T-helper 2 cell (primary cell): Measurements from ENCODE around the gene NANP.
"Not testable (repeated sequence)": the region's sequence is repeated elsewhere in the genome, so short reads cannot be mapped to it uniquely, and the experiment has no call there.

Experiments used
- DNase-seq, 5 experiments: peaks; one replicate each; pipeline versions ENCODE4 v3.0.0 to v3.0.0-alpha.2; 2012 to 2022

Gene NANP

DNA sequence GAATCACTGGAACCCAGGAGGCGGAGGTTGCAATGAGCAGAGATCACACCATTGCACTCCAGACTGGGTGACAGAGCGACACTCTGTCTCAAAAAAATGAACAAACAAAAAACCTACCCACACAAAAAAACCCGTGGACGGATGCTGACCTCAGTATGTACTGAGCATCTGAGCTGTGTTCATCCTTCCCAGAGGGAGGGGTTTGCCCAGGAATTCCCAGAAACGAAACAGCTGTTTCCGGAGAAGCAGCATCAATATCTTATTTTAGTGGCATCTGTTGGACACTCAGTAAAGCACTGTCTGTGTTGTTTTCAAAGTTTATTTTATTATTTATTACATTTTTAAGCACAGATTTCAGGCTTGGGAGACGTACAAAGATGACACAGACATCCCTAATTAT lies 18.7 kb downstream of the NANP start:
- DNase-seq: no peak

DNA sequence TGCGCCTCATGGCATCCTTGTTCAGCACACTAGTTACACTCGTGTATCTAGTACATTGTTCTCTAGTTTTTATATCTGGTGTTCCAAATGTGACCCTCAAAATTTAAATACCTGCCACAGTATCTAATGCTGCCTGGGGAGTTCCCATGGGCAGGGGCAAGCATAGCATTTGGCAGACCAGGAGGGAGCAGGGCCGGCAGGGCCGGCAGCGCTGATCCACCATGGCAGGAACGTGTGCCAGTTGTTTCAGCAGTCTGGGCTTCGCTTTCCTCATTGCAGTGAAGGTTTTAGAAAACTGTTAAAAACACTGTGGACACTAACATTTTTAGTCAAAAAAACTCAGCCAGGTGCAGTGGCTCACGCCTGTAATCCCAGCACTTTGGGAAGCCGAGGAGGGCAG lies 19.2 kb downstream of the NANP start:
- no peak for DNase-seq

DNA sequence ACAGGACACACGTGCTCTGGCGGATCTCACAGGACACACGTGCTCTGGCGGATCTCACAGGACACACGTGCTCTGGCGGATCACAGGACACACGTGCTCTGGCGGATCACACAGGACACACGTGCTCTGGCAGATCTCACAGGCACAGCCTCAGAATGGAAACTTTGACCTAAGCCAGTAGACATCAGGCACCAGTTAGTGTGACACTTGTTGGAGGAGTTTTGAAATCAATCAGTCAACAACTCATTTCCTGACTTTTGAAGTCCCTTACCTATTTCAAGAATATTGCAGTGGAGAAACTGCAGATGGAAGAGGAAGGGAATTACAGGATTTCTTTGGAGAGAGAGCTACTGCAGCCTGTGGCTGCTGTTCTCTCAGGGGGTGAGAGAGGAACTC lies 20.9 kb downstream of the NANP start:
- DNase-seq: peak in 1 of 5 experiments; percentile 46

DNA sequence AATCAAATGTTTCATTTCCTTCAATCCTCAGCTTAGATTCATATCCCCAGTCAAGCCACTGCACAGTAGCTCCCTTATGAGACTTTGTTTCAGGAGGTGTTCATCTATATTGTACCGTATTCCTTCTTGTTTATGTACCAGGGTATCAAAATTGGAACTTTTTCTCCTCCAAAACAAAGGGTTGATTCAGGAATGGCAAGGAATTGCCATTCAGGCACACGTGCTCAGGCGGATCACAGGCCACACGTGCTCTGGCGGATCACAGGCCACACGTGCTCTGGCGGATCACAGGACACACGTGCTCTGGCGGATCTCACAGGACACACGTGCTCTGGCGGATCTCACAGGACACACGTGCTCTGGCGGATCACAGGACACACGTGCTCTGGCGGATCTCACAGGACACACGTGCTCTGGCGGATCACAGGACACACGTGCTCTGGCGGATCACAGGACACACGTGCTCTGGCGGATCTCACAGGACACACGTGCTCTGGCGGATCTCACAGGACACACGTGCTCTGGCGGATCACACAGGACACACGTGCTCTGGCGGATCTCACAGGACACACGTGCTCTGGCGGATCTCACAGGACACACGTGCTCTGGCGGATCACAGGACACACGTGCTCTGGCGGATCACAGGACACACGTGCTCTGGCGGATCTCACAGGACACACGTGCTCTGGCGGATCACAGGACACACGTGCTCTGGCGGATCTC lies 21.5 kb downstream of the NANP start:
- DNase-seq: not testable (repeated sequence)

DNA sequence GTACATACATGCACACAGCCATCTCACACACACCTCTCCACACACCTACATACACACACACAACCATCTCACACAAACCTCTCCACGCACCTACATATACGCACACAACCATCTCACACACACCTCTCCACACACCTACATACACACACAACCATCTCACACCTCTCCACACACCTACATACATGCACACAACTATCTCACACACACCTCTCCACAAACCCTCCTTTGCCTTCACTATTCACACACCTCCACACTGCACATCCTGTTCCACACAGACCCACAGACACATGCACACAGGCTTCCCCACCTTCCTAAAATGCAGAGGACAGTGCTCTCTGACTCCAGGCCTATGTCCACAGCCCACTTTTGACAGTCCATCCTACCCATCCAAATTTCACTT lies 22.2 kb downstream of the NANP start:
- DNase-seq: no peak

DNA sequence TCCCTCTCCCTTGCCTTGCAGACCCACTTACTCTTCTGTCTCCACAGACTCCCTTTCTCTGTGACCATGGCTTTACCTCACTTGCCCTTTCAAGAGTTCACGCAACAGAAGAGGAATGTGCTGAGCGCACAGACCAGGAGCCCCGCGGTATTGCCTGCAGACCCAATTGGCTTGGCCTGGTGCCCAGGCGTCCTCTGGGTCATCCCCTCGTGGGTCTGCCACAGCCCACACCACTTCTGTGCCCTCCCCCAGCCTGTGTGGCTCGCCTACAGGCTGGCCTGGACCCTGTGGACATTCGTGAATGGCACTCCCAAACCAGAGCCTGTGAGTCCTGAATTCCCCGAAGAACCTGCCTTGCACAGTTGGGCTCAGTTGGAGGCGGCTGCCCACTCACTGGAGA lies 23.2 kb downstream of the NANP start:
- no peak for DNase-seq

DNA sequence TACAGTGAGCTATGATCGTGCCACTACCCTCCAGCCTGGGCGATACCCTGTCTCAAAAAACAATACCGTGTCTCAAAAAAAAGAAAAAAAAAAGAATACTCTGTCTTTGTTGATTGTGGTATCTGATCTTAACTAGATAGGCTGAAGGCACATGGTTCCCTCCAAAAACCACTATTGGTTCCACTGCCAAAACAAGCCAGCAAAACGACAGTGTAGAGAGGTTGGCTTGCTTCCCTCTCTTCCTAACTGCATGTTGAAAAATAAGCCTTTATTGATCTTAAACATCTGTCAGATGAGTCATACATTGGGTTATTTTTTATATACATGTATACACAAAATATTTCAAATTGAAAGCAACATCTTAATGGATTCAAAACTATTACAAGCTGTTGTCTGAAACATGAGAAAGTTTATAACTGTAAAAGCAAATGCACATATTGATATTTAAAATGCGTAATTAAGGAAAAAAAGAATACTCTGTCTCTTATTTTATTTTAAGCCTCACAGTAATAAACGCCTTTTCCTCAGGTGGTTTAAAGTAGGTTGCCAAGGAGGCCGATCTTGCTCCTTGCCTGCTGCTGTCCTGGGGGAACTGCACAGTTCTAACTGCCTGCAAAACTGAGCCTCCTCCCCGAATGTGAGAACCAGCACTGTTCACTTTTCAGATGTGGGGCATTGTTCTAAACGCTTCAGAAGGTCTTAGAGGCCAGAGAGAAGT lies 31.5 kb downstream of the NANP start:
- DNase-seq: peak in 1 of 5 experiments; percentile 21

DNA sequence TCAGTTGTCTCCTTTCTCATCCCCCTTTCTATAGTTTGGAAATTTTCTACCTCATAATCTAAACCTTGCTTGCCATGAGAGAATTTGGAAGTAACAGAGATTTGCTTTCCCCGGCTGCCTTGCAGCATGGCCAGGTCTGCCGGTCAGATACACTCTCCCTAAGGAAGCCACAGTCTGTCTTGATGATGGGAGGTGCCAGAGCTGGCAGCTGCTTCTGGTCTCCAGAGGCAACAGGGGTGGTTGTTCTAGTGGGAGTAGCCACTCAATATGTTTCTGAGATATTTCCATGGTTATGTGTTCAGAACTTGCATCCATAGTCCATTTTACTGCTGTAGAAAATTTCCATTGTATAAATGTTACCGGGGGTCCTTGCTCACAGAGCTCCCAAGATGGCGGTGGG lies 33.0 kb downstream of the NANP start:
- not testable (repeated sequence) for DNase-seq

DNA sequence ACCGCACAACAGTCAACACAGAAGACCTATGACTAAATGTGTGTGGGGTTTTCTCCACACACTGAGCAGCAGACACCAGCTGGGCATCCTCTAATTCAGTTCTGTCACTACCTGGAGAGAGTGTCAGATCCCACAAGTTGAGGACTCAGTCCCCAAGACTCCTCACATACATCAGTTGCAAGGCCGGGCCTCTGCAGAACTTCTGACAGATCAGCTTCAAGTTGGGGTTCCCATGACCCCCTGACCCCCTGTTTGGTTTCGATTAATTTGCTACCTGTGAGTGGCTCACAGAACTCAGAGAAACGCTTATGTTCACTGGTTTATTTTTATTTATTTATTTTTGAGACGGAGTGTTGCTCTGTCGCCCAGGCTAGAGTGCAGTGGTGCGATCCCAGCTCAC lies 35.3 kb downstream of the NANP start:
- DNase-seq: no peak

DNA sequence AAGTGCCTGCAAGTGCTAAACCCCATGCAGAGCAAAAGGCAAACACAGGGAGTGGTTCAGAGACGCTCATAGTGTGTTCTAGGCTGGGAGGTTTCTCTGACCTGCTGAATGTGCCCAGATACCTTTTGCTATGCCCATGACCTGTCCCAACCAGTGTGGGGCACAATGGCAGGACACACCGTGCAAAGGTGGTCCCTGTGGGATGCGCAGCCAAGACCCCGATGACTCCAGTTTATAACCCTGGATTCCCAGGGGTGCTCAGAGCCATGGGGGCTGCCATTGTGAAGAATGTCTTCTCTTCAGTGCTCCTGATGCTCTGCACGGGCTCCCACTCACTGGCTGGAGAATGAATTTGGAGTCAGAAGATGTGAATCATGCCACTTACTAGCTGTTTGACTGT lies 36.3 kb downstream of the NANP start:
- DNase-seq: no peak

DNA sequence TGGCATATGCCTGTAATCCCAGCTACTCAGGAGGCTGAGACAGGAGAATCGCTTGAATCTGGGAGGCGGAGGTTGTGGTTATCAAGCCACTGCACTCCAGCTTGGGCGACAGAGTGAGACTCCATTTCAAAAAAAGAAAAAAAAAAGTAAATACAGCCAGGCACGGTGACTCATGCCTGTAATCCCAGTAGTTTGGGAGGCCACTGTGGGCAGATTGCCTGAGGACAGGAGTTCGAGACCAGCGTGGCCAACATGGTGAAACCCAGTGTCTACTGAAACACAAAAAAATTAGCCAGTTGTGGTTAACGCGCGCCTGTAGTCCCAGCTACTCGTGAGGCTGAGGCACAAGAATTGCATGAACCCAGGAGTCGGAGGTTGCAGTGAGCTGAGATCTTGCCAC lies 36.9 kb downstream of the NANP start:
- DNase-seq: no peak

DNA sequence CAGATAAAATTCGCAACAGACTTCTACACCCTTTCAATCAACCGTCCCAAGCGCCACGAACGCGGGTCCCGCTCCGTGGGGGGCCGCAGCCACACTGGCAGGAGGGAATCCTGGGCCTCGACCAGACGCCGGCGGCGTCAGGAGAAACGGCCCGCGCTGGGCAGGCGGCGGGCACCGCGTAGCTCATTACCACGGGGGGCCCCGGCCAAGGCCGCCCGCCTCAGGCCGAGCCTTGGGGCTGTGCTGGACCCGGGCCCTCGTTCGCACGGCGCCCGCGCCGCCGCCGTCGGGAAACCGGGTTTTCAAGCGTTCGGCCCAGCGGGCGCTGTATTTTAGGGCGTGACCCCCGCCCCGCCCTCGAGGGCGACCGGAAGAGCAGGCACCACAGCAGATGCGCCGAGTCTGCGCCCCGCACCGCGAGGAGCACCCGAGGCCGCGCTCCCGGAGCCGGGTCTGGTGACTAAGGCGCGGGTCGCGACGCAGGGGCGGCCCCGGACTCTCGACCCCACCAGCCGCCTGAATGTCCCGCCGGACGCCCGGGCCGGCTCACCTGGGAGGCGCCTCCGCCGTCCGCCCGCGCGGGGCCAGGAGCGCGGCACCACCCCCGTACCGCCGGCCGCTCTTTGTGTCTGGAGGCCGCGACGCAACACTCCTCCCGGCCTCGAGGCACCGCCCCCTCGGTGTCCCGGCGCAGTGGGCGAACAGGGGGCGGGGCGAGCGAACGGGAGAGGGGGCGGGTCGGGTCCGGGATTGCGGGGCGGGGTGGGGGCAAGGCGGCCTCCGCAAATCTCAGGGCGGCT lies 38.7 kb downstream of the NANP start, which contains the start of gene NINL:
Gene NINL (minus strand): TSS at position 627 of the 800 bp plus-strand sequence. CDS start 58,944 bp downstream, outside the sequence.
- DNase-seq: peak in 4 of 5 experiments; percentile 6 to 73 (median 34)

DNA sequence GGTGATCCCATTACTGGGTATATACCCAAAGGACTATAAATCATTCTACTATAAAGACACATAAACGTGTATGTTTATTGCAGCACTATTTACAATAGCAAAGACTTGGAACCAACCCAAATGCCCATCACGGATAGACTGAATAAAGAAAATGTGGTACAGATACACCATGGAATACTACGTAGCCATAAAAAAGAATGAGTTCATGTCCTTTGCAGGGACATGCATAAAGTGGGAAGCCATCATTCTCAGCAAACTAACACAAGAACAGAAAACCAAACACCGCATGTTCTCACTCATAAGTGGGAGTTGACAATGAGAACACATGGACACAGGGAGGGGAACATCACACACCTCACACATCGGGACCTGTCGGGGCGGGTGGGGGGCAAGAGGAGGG lies 40.2 kb downstream of the NANP start:
- DNase-seq: not testable (repeated sequence)

DNA sequence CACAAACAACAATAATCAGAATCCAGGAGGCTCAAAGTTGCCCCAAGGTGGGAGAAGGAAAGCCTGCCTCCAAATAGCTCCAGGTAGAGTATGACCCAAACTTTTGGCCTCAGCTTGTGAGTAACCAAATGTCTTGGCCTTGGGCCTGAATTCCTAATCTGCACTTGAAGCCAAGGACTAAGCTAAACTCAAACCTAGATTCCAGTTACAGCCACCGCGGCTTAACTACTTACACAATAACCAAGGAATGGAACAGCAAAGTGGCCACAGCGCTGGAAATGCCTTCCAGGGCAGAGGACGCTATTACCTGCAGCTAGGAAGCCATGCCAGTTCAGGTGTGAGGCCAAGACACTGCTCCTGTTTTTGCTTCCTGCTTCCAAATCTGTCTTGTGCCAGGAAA lies 43.1 kb downstream of the NANP start:
- DNase-seq: no peak

DNA sequence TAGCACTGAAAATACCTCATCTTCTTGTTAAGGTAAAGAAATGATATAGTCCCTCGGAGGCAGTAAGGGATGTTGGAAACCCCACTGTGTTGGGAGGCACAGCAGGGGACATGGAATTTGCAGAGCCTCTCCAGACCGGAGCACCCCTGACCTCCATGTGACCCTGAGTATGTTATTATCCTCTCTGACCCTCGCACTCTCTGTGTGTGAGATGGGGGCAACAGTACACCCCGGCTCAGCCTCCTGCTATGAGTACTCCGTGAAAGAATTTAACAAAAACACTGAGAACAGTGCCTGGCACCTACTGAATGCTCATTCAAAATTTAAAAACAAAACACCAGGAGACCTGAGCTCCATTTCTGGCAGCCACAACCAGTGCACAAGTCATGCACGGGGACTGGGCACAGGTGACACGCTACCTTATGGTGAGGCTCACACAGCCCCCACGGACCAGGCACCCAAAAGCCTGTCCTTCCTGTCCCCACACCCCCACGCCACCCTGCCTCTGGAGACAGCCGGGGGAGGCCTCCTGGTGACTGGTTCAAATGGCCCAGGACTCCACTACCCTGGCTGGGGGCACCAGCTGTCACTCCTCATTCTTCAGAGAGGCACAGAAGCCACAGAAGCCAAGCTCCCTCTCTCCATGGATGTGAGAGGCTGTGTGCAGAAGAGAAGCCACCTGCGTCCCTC lies 44.6 kb downstream of the NANP start:
- DNase-seq: no peak

DNA sequence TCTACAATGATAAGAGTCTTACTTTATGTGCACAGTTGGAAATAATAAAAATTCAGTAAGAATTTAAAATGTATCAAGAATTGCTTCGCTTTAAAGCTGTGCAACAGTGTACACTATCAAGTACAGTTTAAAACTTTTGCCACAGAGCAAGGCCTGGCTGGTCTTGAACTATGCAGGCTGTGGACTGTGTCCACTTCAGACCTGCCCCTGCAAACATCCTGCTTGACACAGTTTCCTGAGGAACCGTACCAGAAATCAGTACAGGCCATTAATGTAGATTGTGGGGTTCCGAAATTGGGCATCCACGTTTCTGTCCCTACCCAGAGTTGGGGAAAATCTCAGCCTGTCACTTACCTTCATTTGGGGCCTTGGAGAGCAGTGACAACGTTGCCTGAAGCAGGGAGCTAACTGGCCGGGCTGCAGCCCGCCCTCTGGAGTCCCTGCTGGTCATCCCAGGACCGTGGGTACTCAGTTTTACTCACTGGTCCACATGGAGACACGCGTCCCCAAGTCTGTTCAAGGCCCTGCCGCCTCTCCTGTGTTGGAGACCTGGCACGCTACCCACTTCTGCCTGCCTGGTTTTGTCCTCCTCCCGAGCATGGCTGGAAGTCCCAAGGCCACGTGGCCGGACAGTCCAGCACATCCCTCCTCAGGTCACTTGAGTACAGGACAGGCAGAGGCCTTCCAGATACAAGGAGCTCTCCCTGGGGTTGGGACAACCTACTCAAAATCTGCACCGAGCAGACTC lies 46.9 kb downstream of the NANP start:
- DNase-seq: no peak

DNA sequence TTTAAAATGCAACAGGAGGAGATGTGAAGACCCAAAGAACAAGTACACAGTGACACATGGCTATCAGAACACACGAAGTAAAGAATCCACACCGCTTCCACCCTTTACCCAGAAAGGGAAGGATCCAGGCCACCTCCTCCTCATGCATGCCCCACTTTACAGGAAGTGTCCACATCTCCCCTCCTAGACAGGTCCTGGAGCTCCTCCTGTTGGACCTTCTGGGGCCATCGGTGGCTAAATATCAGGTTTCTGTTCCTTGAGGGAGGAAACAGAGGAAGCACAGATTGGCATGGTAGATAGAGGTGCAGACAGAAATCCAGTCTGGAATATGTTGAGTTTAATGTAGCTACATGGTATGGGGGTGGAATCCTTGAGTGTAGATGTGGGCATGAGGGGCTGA lies 49.4 kb downstream of the NANP start:
- no peak for DNase-seq

DNA sequence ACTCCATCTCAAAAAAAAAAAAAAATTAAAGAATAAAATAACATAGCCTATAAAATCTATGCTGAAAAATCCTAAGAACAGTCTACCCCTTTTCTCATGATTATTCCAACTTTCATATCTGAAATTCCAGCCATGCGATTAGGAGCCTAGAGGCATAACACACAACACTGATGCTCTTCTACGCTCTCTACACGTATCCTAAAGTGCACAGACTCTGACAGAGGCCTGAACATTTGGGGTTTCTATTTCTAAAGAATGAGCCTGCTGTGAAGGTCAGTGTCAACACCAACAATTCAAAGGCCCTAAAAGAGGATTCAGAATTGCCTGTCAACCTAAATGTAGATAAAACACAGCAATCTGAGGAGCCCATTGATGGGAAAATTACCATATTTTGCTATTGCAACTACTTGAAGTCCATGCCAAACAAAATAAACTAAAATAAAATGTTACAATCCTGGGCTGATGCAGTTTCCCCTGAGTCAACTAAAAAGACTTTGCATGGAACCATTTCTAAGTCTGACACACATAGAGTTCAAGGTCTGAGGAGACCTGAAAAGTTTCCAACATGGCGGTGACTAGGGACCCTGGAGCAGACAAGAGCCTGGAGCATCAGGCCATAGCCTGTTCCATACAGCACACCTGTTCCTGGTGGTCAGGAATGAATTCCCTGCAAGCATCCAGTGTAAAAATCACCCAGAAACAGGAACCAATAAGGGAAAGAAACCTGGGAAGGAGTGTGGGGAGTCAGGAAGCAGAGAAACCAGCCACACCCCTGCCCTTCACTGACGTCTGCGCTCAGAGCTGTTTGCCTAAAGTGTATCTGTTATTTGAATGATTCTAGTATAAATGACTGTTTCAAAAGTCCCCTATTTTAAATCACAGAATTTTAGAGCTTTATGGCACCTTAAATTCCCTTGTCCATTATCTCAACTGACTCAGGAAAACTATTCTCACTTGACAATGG lies 50.2 kb downstream of the NANP start:
- no peak for DNase-seq

DNA sequence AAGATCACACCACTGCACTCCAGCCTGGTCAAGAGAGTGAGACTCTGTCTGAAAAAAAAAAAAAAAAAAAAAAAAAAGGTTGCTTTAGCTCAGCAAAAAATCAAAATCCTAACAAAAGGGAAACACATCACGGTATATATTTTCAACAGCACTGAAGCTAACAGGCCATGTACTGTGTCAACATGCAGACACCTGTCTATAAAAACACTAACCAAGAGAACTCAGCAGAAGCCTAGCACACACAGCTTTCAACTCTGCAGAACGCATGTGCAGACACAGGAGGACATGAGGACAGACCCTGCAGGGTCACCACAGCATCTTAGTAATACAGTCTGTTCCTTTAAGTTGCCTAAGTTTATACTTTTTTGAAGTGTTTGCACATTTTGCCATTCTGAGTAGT lies 52.0 kb downstream of the NANP start:
- DNase-seq: no peak

DNA sequence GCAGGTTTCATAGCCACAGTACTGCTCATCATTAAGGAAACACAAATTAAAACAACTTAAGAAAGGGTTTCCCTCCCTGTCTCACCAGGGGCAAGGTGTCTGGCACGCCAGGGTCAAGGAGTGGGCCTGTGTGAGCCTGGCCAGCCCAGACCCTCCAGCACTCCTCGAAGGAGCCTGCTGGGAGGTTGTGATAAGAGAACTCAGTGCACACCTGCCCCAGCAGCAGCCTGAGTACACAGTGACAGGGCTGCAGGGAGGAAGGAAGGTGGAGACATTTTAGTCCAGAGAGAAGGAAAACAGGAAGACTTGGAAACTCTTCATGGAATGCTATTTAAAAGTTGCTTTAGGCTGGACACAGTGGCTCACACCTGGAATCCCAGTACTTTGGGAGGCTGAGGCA lies 52.6 kb downstream of the NANP start:
- no peak for DNase-seq

DNA sequence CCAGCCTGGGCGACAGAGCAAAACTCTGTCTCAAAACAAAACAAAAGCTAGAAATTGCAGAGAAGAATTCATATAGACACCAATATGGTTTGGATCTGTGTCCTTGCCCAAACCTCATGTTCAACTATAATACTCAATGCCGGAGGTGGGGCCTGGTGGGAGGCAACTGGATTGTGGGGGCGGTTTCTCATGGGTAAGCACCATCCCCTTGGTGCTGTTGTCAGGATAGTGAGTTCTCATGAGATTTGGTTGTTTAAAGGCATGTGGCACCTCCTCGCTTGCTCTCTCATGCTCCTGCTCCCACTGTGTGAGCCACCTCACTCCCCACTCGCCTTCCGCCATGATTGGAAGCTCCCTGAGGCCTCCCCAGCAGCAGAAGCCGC lies 53.7 kb downstream of the NANP start:
- no peak for DNase-seq
